Kidney epithelial cell (primary cell): ENCODE measurements around the gene CHD1L. TPM values are rescaled to one million over a fixed set of nuclear protein-coding genes. Genes with fewer than 3 reads are reported as not detected.

Source experiments
- DNase-seq: peaks from one replicate; pipeline ENCODE4 v3.0.0-alpha.2; 2010; ENCODE audit warnings: low read depth
- H3K27me3 ChIP-seq: 2 replicates; pipeline ENCODE4 v1.6.0; 2011; ENCODE audit warnings: low read length; ENCODE audit not compliant: control insufficient read depth, insufficient read depth
- H3K36me3 ChIP-seq: 2 replicates; pipeline ENCODE4 v1.5.1; 2011; ENCODE audit warnings: low read length; ENCODE audit not compliant: control insufficient read depth, insufficient read depth
- H3K4me3 ChIP-seq: 2 replicates; pipeline ENCODE4 v1.5.1; 2011; ENCODE audit warnings: low read depth, mild to moderate bottlenecking, control low read depth, low read length
- CTCF ChIP-seq: IDR thresholded peaks from 2 replicates; pipeline ENCODE4 v1.5.1; 2011; ENCODE audit warnings: mild to moderate bottlenecking, moderate library complexity, low read length, control low read depth, inconsistent platforms; ENCODE audit not compliant: insufficient read depth, poor library complexity, severe bottlenecking
- total RNA-seq: library from RNA; depleted of rRNA; stranded (reverse); fragments of >200 nt; gene quantifications from 2 replicates; pipeline ENCODE4 v1.2.3, GENCODE V29; 2015

CHD1L gene
- total RNA-seq, 1 donor from 2014 or later = 35.7 TPM

GRCh38 chr1:147241934-147242448, 493 bp upstream of the CHD1L start:
- Histone ChIP-seq H3K27me3 (no peaks in the 10 kb centered on the region), H3K4me3 (peak overlapping the region; percentile 30), H3K36me3 (no peaks in the 10 kb centered on the region)
- DNase-seq = no peak
- TF ChIP-seq CTCF = no peak

GRCh38 chr1:147243228-147243685, 773 bp downstream of the CHD1L start:
- no peaks in the 10 kb centered on the region for H3K36me3 ChIP-seq

GRCh38 chr1:147243841-147244240, 1.4 kb downstream of the CHD1L start:
- no peak for DNase-seq
- no peaks in the 10 kb centered on the region for H3K36me3 ChIP-seq
- no peak for TF ChIP-seq CTCF
- no peaks in the 10 kb centered on the region for H3K27me3 ChIP-seq
- H3K4me3 ChIP-seq = peak overlapping the region; percentile 92

More at GRCh38 chr1:147243228-147243685, 773 bp downstream of the CHD1L start:
- no peak for TF ChIP-seq CTCF
- DNase-seq = no peak
- H3K4me3 ChIP-seq = peak overlapping the region; percentile 92
- H3K27me3 ChIP-seq = no peaks in the 10 kb centered on the region

GRCh38 chr1:147245129-147245528, 2.6 kb downstream of the CHD1L start:
- no peak for TF ChIP-seq CTCF
- DNase-seq = no peak
- Histone ChIP-seq H3K27me3 (no peaks in the 10 kb centered on the region), H3K36me3 (no peaks in the 10 kb centered on the region), H3K4me3 (no peak overlapping the region)

- no peak for TF ChIP-seq CTCF
- no peaks in the 10 kb centered on the region for H3K36me3 ChIP-seq
- H3K4me3 ChIP-seq = no peak overlapping the region
- H3K27me3 ChIP-seq = no peaks in the 10 kb centered on the region
- DNase-seq = no peak
Observed at GRCh38 chr1:147245586-147246021, 3.1 kb downstream of the CHD1L start.
